ACC112 (cell line): ENCODE measurements around the gene SLC43A1.

ENCODE experiments used
- H2AFZ ChIP-seq: fragments of 200-600 bp; sonication (generic); one replicate; pipeline ENCODE4 v1.6.0; 2017; ENCODE audit warnings: antibody characterized with exemption, low read length; ENCODE audit not compliant: unreplicated experiment
- H3K27ac ChIP-seq: fragments of 200-600 bp; sonication (generic); 2 replicates; pipeline ENCODE4 v1.5.1; 2014; ENCODE audit warnings: low read depth, mild to moderate bottlenecking, antibody characterized with exemption, low read length, moderate library complexity
- H3K27me3 ChIP-seq: fragments of 200-600 bp; sonication (generic); 2 replicates; pipeline ENCODE4 v1.6.1; 2014; ENCODE audit warnings: mild to moderate bottlenecking, antibody characterized with exemption, low read length, moderate library complexity, mixed read lengths; ENCODE audit not compliant: insufficient read depth
- H3K36me3 ChIP-seq: fragments of 200-600 bp; sonication (generic); 2 replicates; pipeline ENCODE4 v1.6.1; 2016; ENCODE audit warnings: mild to moderate bottlenecking, antibody characterized with exemption, low read length, moderate library complexity, mixed read lengths; ENCODE audit not compliant: insufficient read depth
- H3K4me1 ChIP-seq: fragments of 200-600 bp; sonication (generic); one replicate; pipeline ENCODE4 v1.6.1; 2016; ENCODE audit warnings: low read length, mixed read lengths; ENCODE audit not compliant: insufficient read depth, unreplicated experiment, control insufficient read depth
- H3K4me3 ChIP-seq: fragments of 200-600 bp; sonication (generic); 2 replicates; pipeline ENCODE4 v1.5.1; 2014; ENCODE audit warnings: mild to moderate bottlenecking, low read depth, low read length
- H3K79me2 ChIP-seq: fragments of 200-600 bp; sonication (generic); one replicate; pipeline ENCODE4 v1.6.0; 2016; ENCODE audit warnings: low read length; ENCODE audit not compliant: control insufficient read depth, unreplicated experiment, insufficient read depth

SLC43A1 gene

DNA sequence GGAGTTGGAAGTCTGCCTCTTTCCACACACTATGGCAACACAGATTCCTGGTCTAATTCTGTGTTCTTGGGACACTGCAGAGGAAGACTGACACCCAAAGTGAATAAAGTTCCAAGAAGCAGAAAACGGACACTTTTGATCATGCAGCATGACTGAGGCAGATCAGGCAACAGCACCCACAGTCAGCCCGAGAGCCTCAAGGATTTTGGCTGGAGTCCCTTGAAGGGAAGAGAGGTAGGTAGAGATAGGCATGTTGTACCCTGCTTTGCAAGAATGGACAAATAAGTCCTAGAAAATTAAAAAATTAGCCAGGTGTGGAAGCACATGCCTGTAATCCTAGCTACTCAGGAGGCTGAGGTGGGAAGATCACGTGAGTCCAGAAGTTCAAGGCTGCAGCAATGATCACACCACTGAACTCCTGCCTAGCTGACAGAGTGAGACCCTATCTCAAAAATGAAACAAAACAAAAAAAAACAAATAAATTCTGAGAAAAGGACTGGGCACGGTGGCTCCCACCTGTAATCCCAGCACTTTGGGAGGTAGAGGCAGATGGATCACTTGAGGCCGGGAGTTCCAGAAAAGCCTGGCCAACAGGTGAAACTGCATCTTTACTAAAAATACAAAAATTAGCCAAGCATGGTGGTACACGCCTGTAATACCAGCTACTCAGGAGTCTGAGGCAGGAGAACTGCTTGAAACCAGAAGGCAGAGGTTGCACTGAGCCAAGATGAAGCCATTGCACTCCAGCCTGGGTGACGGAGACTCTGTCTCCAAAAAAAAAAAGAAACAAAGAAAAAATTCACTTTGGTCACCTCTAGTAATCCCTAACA is 6.9 kb downstream of the SLC43A1 start:
- no peaks in the 10 kb centered on the region for H3K36me3 ChIP-seq

GRCh38 chr11:57506522-57506921 is 9.0 kb downstream of the SLC43A1 start:
- Histone ChIP-seq H3K27ac (no peak overlapping the region), H3K27me3 (no peaks in the 10 kb centered on the region), H3K79me2 (no peaks in the 10 kb centered on the region), H3K4me3 (no peak overlapping the region), H3K4me1 (no peaks in the 10 kb centered on the region), H2AFZ (no peak overlapping the region), H3K36me3 (no peaks in the 10 kb centered on the region)

More for the DNA sequence above, 6.9 kb downstream of the SLC43A1 start:
- H3K4me1 ChIP-seq = no peaks in the 10 kb centered on the region
- H3K4me3 ChIP-seq = no peak overlapping the region
- no peaks in the 10 kb centered on the region for H3K79me2 ChIP-seq
- no peak overlapping the region for H3K27ac ChIP-seq
- no peak overlapping the region for H2AFZ ChIP-seq
- H3K27me3 ChIP-seq = no peaks in the 10 kb centered on the region

DNA sequence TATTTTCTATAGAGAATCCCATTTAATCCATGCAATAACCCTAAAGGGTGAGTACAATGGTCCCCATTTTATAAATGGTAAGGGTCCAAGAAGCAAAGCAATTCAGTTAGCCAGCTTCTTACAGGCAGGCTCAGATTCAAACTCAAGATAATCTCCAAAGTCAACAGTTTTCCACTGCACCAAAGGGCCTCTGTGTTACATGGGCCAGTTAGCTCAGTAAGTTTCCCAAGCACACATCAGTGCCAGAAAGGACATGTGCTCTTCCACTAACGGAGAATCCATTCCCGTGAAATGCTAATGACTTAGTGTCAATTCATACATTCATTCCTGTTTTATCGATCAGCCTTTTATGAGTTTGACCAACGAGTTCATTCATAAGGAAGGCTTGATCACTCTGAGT is 11.0 kb downstream of the SLC43A1 start:
- Histone ChIP-seq H3K36me3 (no peaks in the 10 kb centered on the region), H2AFZ (no peak overlapping the region), H3K27ac (no peak overlapping the region), H3K27me3 (no peaks in the 10 kb centered on the region), H3K4me3 (no peak overlapping the region), H3K79me2 (no peaks in the 10 kb centered on the region), H3K4me1 (peaks cover 3% of the 10 kb centered on the region)

DNA sequence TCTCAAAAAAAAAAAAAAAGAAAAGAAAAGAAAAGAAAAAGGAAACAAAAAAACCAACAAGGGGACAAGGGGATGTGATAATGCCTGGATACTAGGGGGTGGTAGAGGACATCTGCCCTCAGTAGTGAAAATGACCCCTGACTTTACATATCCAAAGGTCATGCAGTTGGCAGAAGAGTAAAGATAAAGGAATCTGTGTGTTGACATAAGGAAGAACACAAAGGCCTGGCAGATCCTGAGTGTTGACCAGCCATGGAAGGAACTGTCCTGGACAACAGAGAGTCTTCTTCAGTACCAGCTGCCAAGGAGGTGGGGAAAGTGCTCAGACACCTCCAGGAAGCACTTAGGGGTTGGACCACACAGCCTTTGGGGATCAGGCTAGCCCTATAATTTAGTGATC is 12.6 kb downstream of the SLC43A1 start:
- peaks cover 7% of the 10 kb centered on the region for H3K4me1 ChIP-seq
- H3K4me3 ChIP-seq = no peak overlapping the region
- H2AFZ ChIP-seq = no peak overlapping the region
- H3K27ac ChIP-seq = no peak overlapping the region
- no peaks in the 10 kb centered on the region for H3K27me3 ChIP-seq
- H3K36me3 ChIP-seq = no peaks in the 10 kb centered on the region
- no peaks in the 10 kb centered on the region for H3K79me2 ChIP-seq

DNA sequence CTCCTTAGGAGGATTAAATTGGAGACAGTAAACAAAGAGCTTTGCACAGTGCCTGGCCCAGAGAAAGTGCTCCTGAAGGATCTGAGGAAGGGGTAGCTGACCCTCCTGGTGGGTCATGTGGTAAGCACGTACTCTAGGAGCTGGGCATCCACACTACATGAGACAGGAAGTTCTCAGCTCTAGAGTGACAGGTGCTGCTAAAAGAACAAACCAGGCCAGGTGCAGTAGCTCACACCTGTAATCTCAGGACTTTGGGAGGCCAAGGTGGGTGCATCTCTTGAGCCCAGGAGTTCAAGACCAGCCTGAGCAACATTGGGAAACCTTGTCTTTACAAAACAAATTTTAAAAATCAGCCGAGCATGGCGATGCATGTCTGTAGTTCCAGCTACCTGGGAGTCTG is 13.1 kb downstream of the SLC43A1 start:
- Histone ChIP-seq H3K4me3 (no peak overlapping the region), H3K27ac (no peak overlapping the region), H3K36me3 (no peaks in the 10 kb centered on the region), H3K4me1 (peaks cover 7% of the 10 kb centered on the region), H3K27me3 (no peaks in the 10 kb centered on the region), H3K79me2 (no peaks in the 10 kb centered on the region), H2AFZ (no peak overlapping the region)

- no peak overlapping the region for H3K27ac ChIP-seq
- H3K36me3 ChIP-seq = no peaks in the 10 kb centered on the region
- H2AFZ ChIP-seq = no peak overlapping the region
- no peak overlapping the region for H3K4me3 ChIP-seq
- peaks cover 7% of the 10 kb centered on the region for H3K4me1 ChIP-seq
- no peaks in the 10 kb centered on the region for H3K27me3 ChIP-seq
- H3K79me2 ChIP-seq = no peaks in the 10 kb centered on the region
These were observed 13.5 kb downstream of the SLC43A1 start for GRCh38 chr11:57501953-57502352.

GRCh38 chr11:57500926-57501325 is 14.6 kb downstream of the SLC43A1 start:
- no peaks in the 10 kb centered on the region for H3K27me3 ChIP-seq
- H2AFZ ChIP-seq = no peak overlapping the region
- H3K79me2 ChIP-seq = no peaks in the 10 kb centered on the region
- H3K4me1 ChIP-seq = peaks cover 7% of the 10 kb centered on the region
- H3K36me3 ChIP-seq = no peaks in the 10 kb centered on the region
- no peak overlapping the region for H3K4me3 ChIP-seq
- no peak overlapping the region for H3K27ac ChIP-seq

DNA sequence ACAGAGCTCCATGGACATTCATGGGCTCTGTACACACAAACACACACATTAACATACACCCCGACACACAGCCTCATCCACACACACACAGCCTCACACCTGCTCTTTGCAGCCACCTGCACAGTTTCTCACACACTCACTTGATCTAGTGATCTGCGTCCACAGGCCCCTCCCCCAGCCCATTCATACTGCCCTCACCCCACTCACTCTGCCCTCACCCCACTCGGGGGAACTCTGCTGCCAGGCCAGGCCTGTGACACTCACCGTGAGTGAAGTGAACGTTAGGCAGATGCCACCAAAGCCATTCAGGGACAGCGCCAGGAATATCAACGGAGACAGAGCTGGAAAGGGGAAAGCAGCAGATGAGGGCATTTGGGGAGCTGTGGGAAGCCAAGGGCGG is 15.0 kb downstream of the SLC43A1 start:
- Histone ChIP-seq H3K36me3 (no peaks in the 10 kb centered on the region), H3K4me3 (no peak overlapping the region), H2AFZ (no peak overlapping the region), H3K4me1 (peaks cover 7% of the 10 kb centered on the region), H3K27ac (no peak overlapping the region), H3K79me2 (no peaks in the 10 kb centered on the region), H3K27me3 (no peaks in the 10 kb centered on the region)

GRCh38 chr11:57499983-57500461 is 15.5 kb downstream of the SLC43A1 start:
- peaks cover 7% of the 10 kb centered on the region for H3K4me1 ChIP-seq
- H3K36me3 ChIP-seq = no peaks in the 10 kb centered on the region
- no peaks in the 10 kb centered on the region for H3K79me2 ChIP-seq
- no peak overlapping the region for H3K27ac ChIP-seq
- no peaks in the 10 kb centered on the region for H3K27me3 ChIP-seq
- H2AFZ ChIP-seq = peak overlapping the region; percentile 78
- H3K4me3 ChIP-seq = peak overlapping the region; percentile 59

DNA sequence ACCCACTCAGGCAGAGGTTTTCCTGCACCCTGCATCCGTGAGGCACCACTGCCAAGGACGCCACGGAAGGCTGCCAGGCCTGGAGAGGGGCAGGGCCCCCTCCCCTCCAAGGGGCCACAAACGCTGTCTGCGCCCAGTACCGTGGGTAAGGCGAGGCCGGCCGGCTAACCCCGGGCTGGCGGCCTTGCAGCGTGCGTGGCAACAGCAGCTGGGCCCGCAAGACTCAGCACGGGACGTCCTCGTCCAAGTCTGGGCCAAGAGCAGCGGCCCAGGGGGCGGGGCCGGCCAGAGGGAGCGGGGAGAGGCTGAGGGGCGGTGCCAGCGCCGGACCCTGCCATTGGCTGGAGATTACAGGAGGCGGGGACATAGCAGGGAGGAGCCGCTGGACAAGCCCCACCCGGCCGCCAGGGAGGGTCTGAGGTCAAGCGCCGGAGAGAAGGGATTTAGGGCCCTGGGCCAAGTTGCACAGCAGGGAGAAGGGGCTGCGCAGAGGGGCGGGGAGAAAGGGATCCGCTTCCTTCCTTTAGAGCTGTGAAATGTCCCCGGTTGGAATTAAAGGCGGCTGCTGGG is 16.0 kb downstream of the SLC43A1 start:
- Histone ChIP-seq H3K4me3 (peak overlapping the region; percentile 67), H3K36me3 (no peaks in the 10 kb centered on the region), H3K4me1 (peaks cover 7% of the 10 kb centered on the region), H2AFZ (peak overlapping the region; percentile 78), H3K27me3 (no peaks in the 10 kb centered on the region), H3K79me2 (no peaks in the 10 kb centered on the region), H3K27ac (no peak overlapping the region)

- H3K4me1 ChIP-seq = peaks cover 7% of the 10 kb centered on the region
- H3K36me3 ChIP-seq = no peaks in the 10 kb centered on the region
- H2AFZ ChIP-seq = no peak overlapping the region
- no peaks in the 10 kb centered on the region for H3K79me2 ChIP-seq
- no peaks in the 10 kb centered on the region for H3K27me3 ChIP-seq
- H3K4me3 ChIP-seq = no peak overlapping the region
- no peak overlapping the region for H3K27ac ChIP-seq
These were observed 17.0 kb downstream of the SLC43A1 start for GRCh38 chr11:57498540-57498939.
